B cell (primary cell): ENCODE measurements around the gene RIC8B. TPM values are rescaled to one million over a fixed set of nuclear protein-coding genes. Genes with fewer than 3 reads are reported as not detected.

Experiments
- ATAC-seq: fragments of 200-7000 bp; cut with Tn5 transposase; one replicate; pipeline ENCODE4 v1.10.0; 2021; ENCODE audit warnings: low read depth, mild to moderate bottlenecking, moderate number of reproducible peaks, moderate library complexity
- CTCF ChIA-PET: fragments of 350-600 bp; sonication (Branson Sonifier 250); formaldehyde crosslinking; loops from one replicate; lab custom pipeline; 2021; ENCODE audit warnings: antibody characterized with exemption, inconsistent platforms; lab: Charles Lee
- POLR2A ChIA-PET: fragments of 350-600 bp; sonication (Branson Sonifier 250); formaldehyde crosslinking; loops from one replicate; lab custom pipeline; 2021; ENCODE audit warnings: antibody characterized with exemption; lab: Charles Lee
- DNase-seq: peaks from one replicate; pipeline ENCODE4 v3.0.0; 2013
- H2AFZ ChIP-seq: 2 replicates; pipeline ENCODE4 v1.6.1; 2012; ENCODE audit warnings: mild to moderate bottlenecking, low read depth, low read length; ENCODE audit not compliant: insufficient read depth, poor library complexity, severe bottlenecking
- H3K27ac ChIP-seq, 2 donors: 1 replicate in 1 of 2; 2 replicates in 1 of 2; pipeline ENCODE4 v1.5.1; 2012 to 2013; ENCODE audit warnings: low read length in 2 of 2, mild to moderate bottlenecking in 2 of 2, moderate library complexity in 1 of 2
- H3K27me3 ChIP-seq, 4 experiments: fragments of 200-600 bp in 1 of 4; sonication (generic) in 1 of 4; replicated peaks in 1 of 4; 1 replicate in 2 of 4; 2 replicates in 2 of 4; pipeline versions ENCODE4 v1.6.1 to v1.7.0; 2013 to 2016; ENCODE audit warnings: low read length in 3 of 4, mild to moderate bottlenecking in 2 of 4, mixed read lengths in 1 of 4, moderate library complexity in 1 of 4; ENCODE audit not compliant: insufficient read depth in 4 of 4, control insufficient read depth in 3 of 4; ENCODE audit errors: control extremely low read depth in 1 of 4
- H3K36me3 ChIP-seq, 2 experiments: replicated peaks in 1 of 2; 1 replicate in 1 of 2; 2 replicates in 1 of 2; pipeline versions ENCODE4 v1.6.1 to v1.7.1; 2013; ENCODE audit warnings: low read length in 1 of 2; ENCODE audit not compliant: insufficient read depth in 2 of 2, control insufficient read depth in 1 of 2; ENCODE audit errors: control extremely low read depth in 1 of 2, extremely low read depth in 1 of 2
- H3K4me1 ChIP-seq, 2 donors: fragments of 200-600 bp in 1 of 2; sonication (generic) in 1 of 2; 1 replicate in 1 of 2; 2 replicates in 1 of 2; pipeline versions ENCODE4 v1.5.1 to v1.6.1; 2013 to 2017; ENCODE audit warnings: low read length in 2 of 2; ENCODE audit not compliant: control insufficient read depth in 2 of 2, insufficient read depth in 2 of 2
- H3K4me2 ChIP-seq: replicated peaks from 2 replicates; pipeline ENCODE3; 2012; ENCODE audit warnings: mild to moderate bottlenecking, low read depth, low read length; ENCODE audit not compliant: poor library complexity, severe bottlenecking
- H3K4me3 ChIP-seq, 5 experiments: fragments of 200-600 bp in 1 of 5; sonication (generic) in 1 of 5; 1 replicate in 3 of 5; 2 replicates in 2 of 5; pipeline versions ENCODE4 v1.5.1 to v1.7.0; 2011 to 2016; ENCODE audit warnings: low read length in 4 of 5, mild to moderate bottlenecking in 4 of 5, low read depth in 2 of 5, control low read depth in 1 of 5, moderate library complexity in 1 of 5; ENCODE audit not compliant: insufficient read depth in 1 of 5; ENCODE audit errors: control extremely low read depth in 1 of 5, extremely low read depth in 1 of 5
- H3K79me2 ChIP-seq: fragments of 200-600 bp; sonication (generic); one replicate; pipeline ENCODE4 v1.6.0; 2016; ENCODE audit warnings: low read length; ENCODE audit not compliant: control insufficient read depth, insufficient read depth
- H3K9ac ChIP-seq: fragments of 200-600 bp; sonication (generic); 2 replicates; pipeline ENCODE4 v1.6.1; 2017; ENCODE audit warnings: mild to moderate bottlenecking, low read length, moderate library complexity
- H3K9me3 ChIP-seq, 3 donors: one replicate each; pipeline versions ENCODE4 v1.6.1 to v1.7.1; 2013; ENCODE audit warnings: low read length in 2 of 3; ENCODE audit not compliant: control insufficient read depth in 2 of 3, insufficient read depth in 1 of 3; ENCODE audit errors: control extremely low read depth in 1 of 3
- H4K20me1 ChIP-seq: 2 replicates; pipeline ENCODE4 v1.6.0; 2012; ENCODE audit warnings: mild to moderate bottlenecking, low read length; ENCODE audit not compliant: insufficient read depth, control insufficient read depth, poor library complexity, severe bottlenecking
- H3K27ac Mint-ChIP-seq: one replicate; pipeline ENCODE4 v1.8.0; 2021; ENCODE audit warnings: mixed read lengths
- H3K27me3 Mint-ChIP-seq: one replicate; pipeline ENCODE4 v1.8.0; 2021; ENCODE audit warnings: mixed read lengths
- H3K4me1 Mint-ChIP-seq: one replicate; pipeline ENCODE4 v1.8.0; 2021; ENCODE audit warnings: mixed read lengths
- H3K4me3 Mint-ChIP-seq: one replicate; pipeline ENCODE4 v1.8.0; 2021; ENCODE audit warnings: mixed read lengths
- H3K9me3 Mint-ChIP-seq: one replicate; pipeline ENCODE4 v1.8.0; 2022; ENCODE audit warnings: mixed read lengths; ENCODE audit not compliant: insufficient read depth
- EZH2 ChIP-seq: IDR thresholded peaks from 2 replicates; pipeline ENCODE4 v1.6.1; 2012; ENCODE audit warnings: borderline replicate concordance, low read depth, mild to moderate bottlenecking, moderate library complexity, low read length; ENCODE audit not compliant: insufficient read depth, poor library complexity, severe bottlenecking
- WGBS: methylation state at CpG from one replicate; pipeline ENCODE4 v1.1.5; 2013; ENCODE audit warnings: missing lambda C conversion rate; ENCODE audit not compliant: insufficient coverage; 5-methylcytosine and 5-hydroxymethylcytosine counted together
- intact Hi-C: fragments of 100-400 bp; cut with micrococcal nuclease; formaldehyde crosslinking; loops from one replicate; pipeline ENCODE4 v1.10.0; 2022
- polyA plus RNA-seq: library from polyadenylated mRNA; depleted of rRNA; stranded (reverse); fragments of >200 nt; gene quantifications from 2 replicates; pipeline ENCODE4 v1.2.3, GENCODE V29; 2012
- total RNA-seq, 2 donors: library from RNA; stranded (reverse); fragments of 120-200 nt in 1 of 2; gene quantifications; 1 replicate in 1 of 2; 2 replicates in 1 of 2; pipeline versions ENCODE4 v1.2.3 to v1.2.4, GENCODE V29; 2013 to 2022
- TF ChIP-seq, protein P1 (sequence below): fragments of 200-600 bp; IDR thresholded peaks from one replicate; pipeline ENCODE4 v1.8.0; 2022; ENCODE audit warnings: antibody characterized with exemption, mild to moderate bottlenecking

The RIC8B gene
- total and polyA plus RNA-seq, 2 donors (not counting 1 experiment from before 2014, with no cell fraction given) = 3.0 to 14.8 TPM

DNA sequence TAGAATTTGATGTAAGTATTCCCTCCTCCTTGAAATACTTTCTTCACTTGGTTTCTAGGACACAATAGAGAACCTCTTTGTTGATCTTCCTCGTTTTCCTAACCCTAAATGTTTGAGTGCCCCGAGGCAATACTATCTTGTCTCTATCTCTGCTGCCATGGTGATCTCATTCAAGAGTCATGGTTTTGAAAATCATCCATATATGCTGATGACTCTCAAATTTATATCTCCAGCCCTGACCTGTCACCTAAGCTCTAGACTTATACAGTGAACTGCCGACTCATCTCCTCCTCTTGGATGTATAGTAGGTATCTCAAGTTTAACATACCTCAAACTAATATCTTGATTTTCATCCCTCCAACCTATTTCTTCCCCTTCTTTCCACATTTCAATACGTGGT, 71.4 kb downstream of the RIC8B start:
- CTCF ChIA-PET = no interaction called here
- no peaks in the 10 kb centered on the region for H3K36me3 ChIP-seq
- no peaks in the 10 kb centered on the region for H3K9me3 Mint-ChIP-seq

DNA sequence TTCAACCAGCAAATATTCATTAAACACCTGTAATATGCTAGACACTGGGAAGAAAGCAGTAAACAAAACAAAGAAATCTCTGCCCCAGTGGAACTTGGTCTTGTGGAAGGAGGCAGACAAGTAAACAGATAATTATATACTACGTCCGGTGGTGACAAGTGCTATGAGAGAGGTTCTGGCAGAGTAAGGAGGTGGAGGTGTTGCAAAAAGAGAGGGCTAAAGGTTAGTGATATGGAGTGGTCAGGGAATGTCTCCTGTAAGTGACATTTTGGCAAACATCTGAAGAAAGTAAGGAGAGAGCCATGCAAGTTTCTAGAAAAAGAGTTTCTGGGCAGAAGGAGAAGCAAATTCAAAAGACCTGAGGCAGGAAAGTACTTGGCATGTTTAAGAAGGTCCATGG, 73.4 kb downstream of the RIC8B start:
- intact Hi-C loops = no loop called here
- no peak overlapping the region for H3K9ac ChIP-seq
- ChIA-PET POLR2A (no interaction called here), CTCF (no interaction called here)
- WGBS = 100% methylated on average over 2 of the region's 2 CpGs
- no peaks in the 10 kb centered on the region for H3K4me1 Mint-ChIP-seq
- H4K20me1 ChIP-seq = no peaks in the 10 kb centered on the region
- ATAC-seq (no peak), DNase-seq (no peak)
- H3K27ac Mint-ChIP-seq = no peak overlapping the region
- no peaks in the 10 kb centered on the region for H3K27me3 ChIP-seq
- no peak overlapping the region for H3K4me2 ChIP-seq
- TF ChIP-seq, protein P1, sequence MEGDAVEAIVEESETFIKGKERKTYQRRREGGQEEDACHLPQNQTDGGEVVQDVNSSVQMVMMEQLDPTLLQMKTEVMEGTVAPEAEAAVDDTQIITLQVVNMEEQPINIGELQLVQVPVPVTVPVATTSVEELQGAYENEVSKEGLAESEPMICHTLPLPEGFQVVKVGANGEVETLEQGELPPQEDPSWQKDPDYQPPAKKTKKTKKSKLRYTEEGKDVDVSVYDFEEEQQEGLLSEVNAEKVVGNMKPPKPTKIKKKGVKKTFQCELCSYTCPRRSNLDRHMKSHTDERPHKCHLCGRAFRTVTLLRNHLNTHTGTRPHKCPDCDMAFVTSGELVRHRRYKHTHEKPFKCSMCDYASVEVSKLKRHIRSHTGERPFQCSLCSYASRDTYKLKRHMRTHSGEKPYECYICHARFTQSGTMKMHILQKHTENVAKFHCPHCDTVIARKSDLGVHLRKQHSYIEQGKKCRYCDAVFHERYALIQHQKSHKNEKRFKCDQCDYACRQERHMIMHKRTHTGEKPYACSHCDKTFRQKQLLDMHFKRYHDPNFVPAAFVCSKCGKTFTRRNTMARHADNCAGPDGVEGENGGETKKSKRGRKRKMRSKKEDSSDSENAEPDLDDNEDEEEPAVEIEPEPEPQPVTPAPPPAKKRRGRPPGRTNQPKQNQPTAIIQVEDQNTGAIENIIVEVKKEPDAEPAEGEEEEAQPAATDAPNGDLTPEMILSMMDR = no peak
- TF ChIP-seq EZH2 = no peak
- no peak overlapping the region for H3K27ac ChIP-seq
- no peaks in the 10 kb centered on the region for H3K9me3 Mint-ChIP-seq
- no peaks in the 10 kb centered on the region for H3K79me2 ChIP-seq
- no peaks in the 10 kb centered on the region for H3K4me1 ChIP-seq
- H3K27me3 Mint-ChIP-seq = no peaks in the 10 kb centered on the region
- no peak overlapping the region for H2AFZ ChIP-seq
- no peak overlapping the region for H3K4me3 ChIP-seq
- no peaks in the 10 kb centered on the region for H3K36me3 ChIP-seq
- H3K9me3 ChIP-seq = no peaks in the 10 kb centered on the region
- H3K4me3 Mint-ChIP-seq = no peak overlapping the region

More for the DNA sequence above, 71.4 kb downstream of the RIC8B start:
- Histone ChIP-seq H3K4me1 (no peaks in the 10 kb centered on the region), H4K20me1 (peaks cover 8% of the 10 kb centered on the region), H3K4me3 (no peak overlapping the region), H3K4me2 (no peak overlapping the region), H3K27me3 (no peaks in the 10 kb centered on the region), H2AFZ (no peak overlapping the region), H3K79me2 (no peaks in the 10 kb centered on the region), H3K9ac (no peak overlapping the region), H3K9me3 (no peaks in the 10 kb centered on the region), H3K27ac (no peak overlapping the region)
- Mint-ChIP-seq H3K4me1 (no peaks in the 10 kb centered on the region), H3K27ac (no peak overlapping the region), H3K27me3 (no peaks in the 10 kb centered on the region), H3K4me3 (no peak overlapping the region)
- intact Hi-C loops = no loop called here
- 85% methylated on average over 3 of the region's 4 CpGs for WGBS
- POLR2A ChIA-PET = no interaction called here
- ATAC-seq (no peak), DNase-seq (no peak)
- TF ChIP-seq, protein P1 = no peak
- TF ChIP-seq EZH2 = no peak
